ENCODE measurements around the gene SH3TC2.

DNA sequence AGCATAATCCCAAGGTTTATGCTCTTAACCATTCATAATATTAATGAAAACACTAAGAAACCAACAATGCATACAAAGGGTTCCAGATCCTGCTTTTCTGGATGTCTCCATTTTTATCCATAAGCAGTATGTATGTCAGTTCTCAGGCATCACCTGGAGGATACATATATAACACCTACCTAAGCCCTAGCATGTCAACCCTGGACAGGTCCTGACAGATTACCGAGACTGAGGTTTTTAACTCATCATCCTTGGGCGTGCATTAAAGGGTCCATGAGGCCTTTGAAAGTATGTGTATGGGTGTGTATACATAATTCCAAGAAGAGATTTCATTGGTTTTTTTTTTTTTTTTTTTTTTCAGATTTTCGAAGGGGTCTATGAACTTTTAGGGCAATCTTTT lies 70.6 kb downstream of the SH3TC2 start:
- TF ChIP-seq BHLHE40 (IDR thresholded peaks at IDR 0.05; ENCODE audit: borderline replicate concordance) (no peak), ZNF384 (IDR thresholded peaks at IDR 0.05) (no peak), SP1 (IDR thresholded peaks at IDR 0.05) (no peak), ELF4 (IDR thresholded peaks at IDR 0.05) (no peak), HDGF (IDR thresholded peaks at IDR 0.05; ENCODE audit: borderline replicate concordance) (no peak), NFRKB (IDR thresholded peaks at IDR 0.05) (no peak), FOXM1 (IDR thresholded peaks at IDR 0.05; ENCODE audit: borderline replicate concordance) (no peak), SUZ12 (IDR thresholded peaks at IDR 0.05) (no peak), FOXK2 (IDR thresholded peaks at IDR 0.05) (no peak), L3MBTL2 (conservative IDR thresholded peaks at IDR 0.05) (no peak), LEF1 (IDR thresholded peaks at IDR 0.05; ENCODE audit: borderline replicate concordance) (no peak)
- TF ChIP-seq, protein P1, sequence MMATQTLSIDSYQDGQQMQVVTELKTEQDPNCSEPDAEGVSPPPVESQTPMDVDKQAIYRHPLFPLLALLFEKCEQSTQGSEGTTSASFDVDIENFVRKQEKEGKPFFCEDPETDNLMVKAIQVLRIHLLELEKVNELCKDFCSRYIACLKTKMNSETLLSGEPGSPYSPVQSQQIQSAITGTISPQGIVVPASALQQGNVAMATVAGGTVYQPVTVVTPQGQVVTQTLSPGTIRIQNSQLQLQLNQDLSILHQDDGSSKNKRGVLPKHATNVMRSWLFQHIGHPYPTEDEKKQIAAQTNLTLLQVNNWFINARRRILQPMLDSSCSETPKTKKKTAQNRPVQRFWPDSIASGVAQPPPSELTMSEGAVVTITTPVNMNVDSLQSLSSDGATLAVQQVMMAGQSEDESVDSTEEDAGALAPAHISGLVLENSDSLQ (IDR thresholded peaks at IDR 0.05), result no peak

Measured in HEK293T (cell line).